K562 treated with DMSO at 1 percent for 4 hours (cell line): ENCODE results near the gene SELENOH. TPM values are rescaled to one million over a fixed set of nuclear protein-coding genes. Genes with fewer than 3 reads are reported as not detected.

Source experiments
- total RNA-seq: library from RNA; unstranded; fragments of 300-600 nt; gene quantifications from 2 replicates; pipeline ENCODE4 v1.2.3, GENCODE V29; 2022; ENCODE audit not compliant: insufficient read depth

Gene SELENOH
- total RNA-seq = 258 and 301 TPM in 2 replicates

DNA sequence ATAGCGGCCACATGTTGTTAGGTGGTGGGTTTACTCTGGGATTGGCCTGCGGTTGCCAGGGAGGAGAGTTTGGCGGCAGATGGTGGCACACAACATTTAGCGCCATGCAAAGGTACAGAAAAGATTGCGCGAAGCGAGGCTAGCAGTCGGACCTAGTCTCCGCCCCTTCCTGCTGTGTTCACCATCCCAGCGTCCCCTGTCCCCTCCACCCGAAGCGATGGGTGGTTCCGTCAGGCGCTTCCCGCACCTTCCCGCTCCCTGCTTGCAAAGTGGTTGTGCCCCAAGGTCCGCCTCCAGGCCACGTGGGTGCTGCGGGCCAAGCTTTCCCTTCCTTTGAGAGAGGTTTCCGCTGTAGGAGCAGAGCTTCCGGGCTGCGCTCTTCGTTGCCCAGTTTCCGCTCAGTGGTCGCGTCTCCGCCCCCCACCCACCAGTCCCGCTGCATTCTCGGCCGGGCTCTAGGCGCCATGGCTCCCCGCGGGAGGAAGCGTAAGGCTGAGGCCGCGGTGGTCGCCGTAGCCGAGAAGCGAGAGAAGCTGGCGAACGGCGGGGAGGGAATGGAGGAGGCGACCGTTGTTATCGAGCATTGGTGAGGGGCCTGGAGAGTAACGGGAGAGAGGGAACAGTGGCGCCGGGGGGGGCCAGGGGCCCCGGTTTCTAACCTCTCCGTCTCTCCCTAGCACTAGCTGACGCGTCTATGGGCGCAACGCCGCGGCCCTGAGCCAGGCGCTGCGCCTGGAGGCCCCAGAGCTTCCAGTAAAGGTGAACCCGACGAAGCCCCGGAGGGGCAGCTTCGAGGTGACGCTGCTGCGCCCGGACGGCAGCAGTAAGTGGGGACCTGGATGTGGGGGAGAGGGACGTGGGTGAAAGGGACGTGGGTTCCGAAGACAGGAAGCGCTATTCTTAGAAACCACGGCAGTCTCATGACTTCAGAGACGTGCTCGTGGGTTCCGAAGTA lies at the start of gene SELENOH:
TSS of gene SELENOH (plus strand) at position 360 of the 955 bp plus-strand sequence. CDS start at position 465, 105 bp downstream.

GRCh38 chr11:57711414-57712255 lies 29.7 kb upstream of the SELENOH start, which contains the start of gene MED19:
MED19 (minus strand) TSS chr11:57712215; CDS start chr11:57712179, 36 bp downstream.

GRCh38 chr11:57712256-57713150 lies 28.8 kb upstream of the SELENOH start, which contains the start of gene TMX2:
TMX2 (plus strand) TSS chr11:57712593; CDS start chr11:57712619, 26 bp downstream.

DNA sequence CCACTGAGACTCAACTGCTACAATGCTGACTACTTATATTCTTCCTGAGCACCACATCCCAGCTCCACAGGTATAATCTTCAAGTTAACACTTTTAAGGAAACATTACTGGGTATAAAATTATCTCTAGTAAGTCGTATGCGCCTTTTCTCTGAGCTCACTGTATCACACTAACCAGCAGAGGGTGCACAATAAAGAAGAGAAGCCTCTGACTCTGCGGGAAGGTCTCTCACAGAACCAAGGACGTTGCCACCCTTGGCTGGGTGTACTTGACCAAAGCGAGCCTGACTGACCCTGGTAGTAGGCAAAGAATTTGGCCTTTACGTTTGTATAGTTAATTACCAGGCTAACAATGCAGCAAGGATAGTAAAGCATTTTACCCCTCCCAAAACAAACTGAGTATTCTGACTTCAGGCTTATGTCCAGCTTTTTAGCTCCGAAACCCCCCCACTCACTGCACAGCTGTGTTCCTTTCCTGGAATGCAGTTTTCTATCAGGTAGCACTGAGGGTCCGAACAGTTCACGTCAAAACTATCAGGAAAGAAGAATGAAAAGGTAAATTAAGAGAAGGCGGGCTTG lies 10.5 kb downstream of the SELENOH start, which contains the start of gene BTBD18:
TSS of gene BTBD18 (minus strand) at position 144 of the 578 bp plus-strand sequence. CDS start 631 bp downstream, outside the sequence.

GRCh38 chr11:57761301-57762234 lies 20.3 kb downstream of the SELENOH start, which contains the start of gene CTNND1:
CTNND1 (plus strand) TSS chr11:57761802; CDS start chr11:57791479, 29,677 bp downstream.

Other genes starting within 250 kb of the SELENOH start
- 95.1 and 105 TPM in 2 replicates for gene SLC43A1, start 225.8 kb upstream of the SELENOH start, total RNA-seq
- 24.9 and 45.6 TPM in 2 replicates for gene TIMM10, start 210.7 kb upstream of the SELENOH start, total RNA-seq
- gene SMTNL1, start 203.9 kb upstream of the SELENOH start, total RNA-seq = 0.80 TPM in 1 of 2 replicates, not detected in the other
- gene UBE2L6, start 173.8 kb upstream of the SELENOH start, total RNA-seq = 95.6 and 107 TPM in 2 replicates
- 1.6 TPM in 1 of 2 replicates, not detected in the other for gene SERPING1, start 143.8 kb upstream of the SELENOH start, total RNA-seq
- gene YPEL4, start 91.6 kb upstream of the SELENOH start, total RNA-seq = 1.6 and 2.7 TPM in 2 replicates
- 23.3 and 24.1 TPM in 2 replicates for gene CLP1, start 83.7 kb upstream of the SELENOH start, total RNA-seq
- gene ZDHHC5, start 73.4 kb upstream of the SELENOH start, total RNA-seq = 30.9 and 32.6 TPM in 2 replicates
- gene MED19, start 29.3 kb upstream of the SELENOH start, total RNA-seq = 25.1 and 25.7 TPM in 2 replicates
- 101 and 113 TPM in 2 replicates for gene TMX2, start 28.9 kb upstream of the SELENOH start, total RNA-seq
- not detected in 2 replicates for gene BTBD18, start 10.3 kb downstream of the SELENOH start, total RNA-seq
- gene CTNND1, start 20.3 kb downstream of the SELENOH start, total RNA-seq = 37.7 and 38.5 TPM in 2 replicates